GM12801 (cell line): Measurements from ENCODE around the gene TRIM7.

Experiments used
- TF ChIP-seq, protein P1 (sequence below): IDR thresholded peaks from one replicate; pipeline ENCODE4 v1.5.1; 2011; ENCODE audit warnings: control low read depth; ENCODE audit not compliant: insufficient read length; ENCODE audit errors: extremely low read depth

Gene TRIM7

DNA sequence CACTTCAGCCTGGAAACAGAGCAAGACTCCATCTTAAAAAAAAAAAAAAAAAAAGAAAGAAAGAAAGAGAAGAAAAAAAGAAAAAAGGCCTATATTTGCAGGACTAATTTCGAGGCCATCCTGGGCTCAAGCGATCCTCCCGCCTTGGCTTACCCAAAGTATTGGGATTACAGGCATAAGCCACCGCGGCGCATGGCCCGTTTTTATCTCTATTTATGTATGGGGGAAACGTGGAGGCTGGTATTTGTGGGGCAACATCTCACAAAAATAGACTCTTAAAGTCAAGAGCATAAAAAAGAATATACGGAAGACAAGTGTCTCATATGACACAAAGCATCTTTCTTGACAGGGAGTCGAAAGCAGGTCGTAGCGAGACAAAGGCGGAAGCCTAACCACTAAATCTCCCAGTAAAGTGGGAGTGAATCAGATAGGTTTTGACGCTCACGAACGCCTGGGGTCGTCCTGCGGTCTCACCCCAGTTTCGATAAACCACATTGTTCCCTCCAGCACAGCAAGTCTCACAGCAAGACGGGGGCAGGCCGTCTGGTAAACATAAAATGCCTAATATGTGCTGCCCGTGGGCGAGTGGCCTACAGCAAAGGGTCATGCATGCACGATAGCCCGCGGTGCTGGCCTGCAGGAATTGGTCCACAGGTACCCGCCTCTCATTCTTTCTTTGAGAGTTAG is 16.3 kb upstream of the TRIM7 start:
- TF ChIP-seq, protein P1, sequence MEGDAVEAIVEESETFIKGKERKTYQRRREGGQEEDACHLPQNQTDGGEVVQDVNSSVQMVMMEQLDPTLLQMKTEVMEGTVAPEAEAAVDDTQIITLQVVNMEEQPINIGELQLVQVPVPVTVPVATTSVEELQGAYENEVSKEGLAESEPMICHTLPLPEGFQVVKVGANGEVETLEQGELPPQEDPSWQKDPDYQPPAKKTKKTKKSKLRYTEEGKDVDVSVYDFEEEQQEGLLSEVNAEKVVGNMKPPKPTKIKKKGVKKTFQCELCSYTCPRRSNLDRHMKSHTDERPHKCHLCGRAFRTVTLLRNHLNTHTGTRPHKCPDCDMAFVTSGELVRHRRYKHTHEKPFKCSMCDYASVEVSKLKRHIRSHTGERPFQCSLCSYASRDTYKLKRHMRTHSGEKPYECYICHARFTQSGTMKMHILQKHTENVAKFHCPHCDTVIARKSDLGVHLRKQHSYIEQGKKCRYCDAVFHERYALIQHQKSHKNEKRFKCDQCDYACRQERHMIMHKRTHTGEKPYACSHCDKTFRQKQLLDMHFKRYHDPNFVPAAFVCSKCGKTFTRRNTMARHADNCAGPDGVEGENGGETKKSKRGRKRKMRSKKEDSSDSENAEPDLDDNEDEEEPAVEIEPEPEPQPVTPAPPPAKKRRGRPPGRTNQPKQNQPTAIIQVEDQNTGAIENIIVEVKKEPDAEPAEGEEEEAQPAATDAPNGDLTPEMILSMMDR, result no peak

DNA sequence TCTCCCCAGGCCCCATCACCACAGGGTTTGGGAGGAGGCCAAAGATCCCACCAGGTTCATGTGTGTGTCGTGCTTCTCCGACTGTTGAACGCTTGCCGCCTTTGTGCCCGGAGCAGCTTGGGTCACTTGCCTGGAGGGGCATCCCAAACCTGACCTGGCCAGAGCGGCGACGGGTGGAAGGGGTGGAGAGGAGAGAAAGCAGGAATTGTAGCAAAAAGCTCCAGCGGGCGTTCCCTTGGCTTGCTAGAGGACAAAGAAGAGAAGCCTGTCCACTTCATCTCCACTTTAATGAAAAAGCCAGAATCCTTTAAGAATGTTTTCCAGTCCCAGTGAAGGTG is 15.2 kb upstream of the TRIM7 start:
- TF ChIP-seq, protein P1, result no peak

DNA sequence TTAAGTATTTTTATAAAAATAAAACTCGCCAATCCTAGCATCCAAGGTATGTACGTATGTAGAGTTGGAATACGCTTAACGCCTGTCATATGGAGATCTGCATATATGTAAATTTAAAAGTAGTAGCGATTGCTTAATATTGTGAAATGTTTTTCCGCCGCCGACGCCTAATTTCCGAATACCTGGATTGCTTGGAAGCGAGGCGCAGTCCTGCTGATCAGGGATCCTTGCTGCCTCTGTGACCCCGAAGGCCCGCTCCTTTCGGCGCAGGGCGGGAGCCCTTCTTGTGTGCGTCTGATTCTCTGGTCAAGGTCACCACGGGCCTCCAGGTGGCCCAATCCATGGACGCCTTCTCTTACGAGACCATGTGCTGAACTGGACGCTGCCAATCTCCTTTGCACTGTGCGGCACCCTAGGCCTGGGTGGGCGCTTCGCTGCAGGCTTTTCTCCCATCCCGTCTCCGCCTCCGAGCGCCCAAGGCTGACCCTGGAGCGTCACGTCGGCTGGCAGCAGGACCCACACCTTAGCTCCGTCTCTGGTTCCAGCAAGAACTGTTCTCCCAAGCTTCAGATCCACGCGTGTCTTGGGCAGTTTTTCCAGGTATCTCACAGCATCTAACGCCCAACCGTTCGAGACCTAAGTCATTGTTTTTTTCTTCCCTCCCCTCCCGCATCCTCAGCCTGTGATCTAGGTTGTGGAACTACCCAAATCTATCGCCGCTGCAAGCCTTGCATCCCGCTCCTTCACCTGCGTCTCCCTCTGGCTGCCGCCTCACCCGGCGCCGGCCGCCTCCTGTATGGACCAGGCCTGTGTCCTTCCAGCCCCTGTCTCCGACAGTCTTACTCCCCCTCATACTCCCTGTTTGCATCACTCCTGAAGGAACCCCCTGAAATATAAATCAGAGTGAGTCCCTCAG is 14.5 kb upstream of the TRIM7 start:
- TF ChIP-seq, protein P1, result no peak

DNA sequence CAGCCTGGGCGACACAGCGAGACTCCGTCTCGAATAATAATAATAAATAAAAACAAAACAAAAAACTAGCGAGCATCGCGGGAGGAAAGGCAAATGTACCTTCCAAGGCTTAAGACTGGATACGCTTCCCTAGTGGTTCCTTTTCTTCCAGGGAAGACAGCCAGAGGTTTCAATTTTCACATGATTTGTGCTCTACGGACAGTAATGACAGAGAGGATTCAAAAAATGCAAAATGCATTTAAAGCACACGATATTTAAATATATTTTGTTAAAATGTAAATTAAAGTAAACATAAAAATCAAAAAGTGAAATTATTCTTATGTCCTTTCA is 13.8 kb upstream of the TRIM7 start:
- TF ChIP-seq, protein P1, result no peak

DNA sequence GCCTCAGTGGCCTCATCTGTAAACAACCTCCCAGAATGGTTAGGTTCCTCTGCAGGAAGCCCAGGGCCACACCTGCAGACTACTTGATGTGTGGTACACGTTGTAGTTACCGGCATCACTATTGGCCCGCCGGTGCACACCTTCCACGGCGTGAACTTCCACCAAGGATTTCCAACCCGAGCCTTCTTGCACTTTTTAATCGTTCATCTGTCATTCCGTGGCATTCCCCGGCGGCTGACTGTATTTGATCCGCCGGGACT is 12.7 kb upstream of the TRIM7 start:
- TF ChIP-seq, protein P1, result no peak

DNA sequence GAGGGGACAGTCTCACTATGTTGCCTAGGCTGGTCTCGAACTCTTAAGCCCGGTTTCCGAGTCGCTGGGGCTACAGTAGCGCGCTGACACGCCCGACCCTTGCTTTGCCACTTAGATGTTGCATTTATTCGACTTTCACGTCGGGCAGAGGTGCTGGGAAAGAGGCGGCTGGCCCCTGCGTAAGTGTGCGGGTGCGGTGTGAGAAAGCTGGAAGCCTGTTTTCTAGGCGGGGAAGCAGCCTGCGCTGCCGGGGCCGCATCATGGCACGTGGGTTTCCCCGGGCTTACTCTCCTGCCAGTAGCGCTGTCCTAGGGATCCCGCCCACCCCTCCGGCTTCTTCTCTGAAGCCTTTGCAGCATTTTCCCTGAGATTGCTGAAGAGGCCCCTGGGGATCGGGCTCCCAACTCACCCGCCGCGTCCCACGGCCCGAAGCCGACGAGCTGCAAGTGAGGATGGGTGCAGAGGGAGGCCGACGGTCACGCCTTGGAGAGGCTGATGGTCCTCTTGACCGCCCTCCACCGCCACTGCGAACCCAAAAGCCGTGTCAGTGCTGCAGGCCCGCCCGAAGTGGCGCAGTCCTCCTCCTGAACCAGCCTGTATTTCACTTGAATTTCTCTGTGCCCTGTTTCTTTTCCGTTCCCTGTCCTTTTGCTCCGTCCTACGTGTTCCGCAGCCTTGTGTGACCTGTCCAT is 12.3 kb upstream of the TRIM7 start:
- TF ChIP-seq, protein P1, result no peak

DNA sequence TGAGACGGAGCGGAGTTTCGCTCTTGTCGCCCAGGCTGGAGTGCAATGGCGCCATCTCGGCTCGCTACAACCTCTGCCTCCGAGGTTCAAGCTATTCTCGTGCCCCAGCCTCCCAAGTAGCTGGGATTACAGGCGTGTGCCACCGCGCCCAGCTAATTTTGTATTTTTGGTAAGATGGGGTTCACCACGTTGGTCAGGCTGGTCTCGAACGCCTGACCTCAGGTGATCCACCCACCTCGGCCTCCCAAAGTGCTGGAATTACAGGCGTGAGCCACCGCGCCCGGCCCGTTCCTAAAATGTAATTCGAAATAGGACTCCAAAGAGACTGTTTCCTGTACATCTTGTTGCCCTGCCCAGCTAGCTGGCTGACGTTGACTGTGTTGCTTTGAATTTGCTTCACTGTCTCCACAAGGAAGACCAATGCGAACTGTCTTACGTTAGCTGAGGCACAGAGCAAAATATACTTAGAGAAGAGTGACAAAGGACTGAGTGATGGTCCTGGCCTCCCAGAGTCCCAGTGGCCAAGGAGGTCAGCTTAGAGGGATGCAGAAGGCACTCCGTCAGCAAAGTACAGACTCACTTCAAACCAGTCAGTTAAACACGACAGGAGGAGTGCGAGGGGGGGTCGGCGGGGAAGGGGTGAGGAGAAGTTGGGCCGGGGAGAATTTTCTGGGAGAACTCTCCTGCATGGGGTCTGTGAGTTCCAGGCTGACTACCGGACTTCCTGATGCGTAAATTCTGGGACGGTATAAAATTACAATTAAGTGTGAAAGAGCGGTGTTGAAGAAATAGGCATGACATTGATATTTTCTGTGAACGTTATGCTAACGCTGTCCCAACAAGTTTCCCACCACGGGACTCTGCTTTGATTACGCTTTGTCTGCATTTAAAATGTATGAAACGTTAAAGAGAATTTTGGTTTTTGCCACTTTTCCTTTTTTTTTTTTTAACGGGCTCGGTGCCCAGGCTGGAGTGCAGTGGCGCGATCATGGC is 11.3 kb upstream of the TRIM7 start:
- TF ChIP-seq, protein P1, result no peak
